H54 (cell line): ENCODE measurements around the gene SBK2.
"Not testable (repeated sequence)": the region's sequence is repeated elsewhere in the genome, so short reads cannot be mapped to it uniquely, and the experiment has no call there.

Experiments
- DNase-seq: peaks from one replicate; pipeline ENCODE4 v3.0.0; 2011; ENCODE audit warnings: low spot score, mixed read lengths; ENCODE audit not compliant: insufficient read length
- FAIRE-seq: peaks from 3 replicates; lab custom pipeline; 2011; peaks lifted over from hg19 to GRCh38; lab: Jason Lieb, UNC
- POLR2A ChIP-seq: IDR thresholded peaks from 2 replicates; pipeline ENCODE4 v1.6.1; 2011; ENCODE audit warnings: low read depth, mild to moderate bottlenecking, low read length

SBK2 gene, protein sequence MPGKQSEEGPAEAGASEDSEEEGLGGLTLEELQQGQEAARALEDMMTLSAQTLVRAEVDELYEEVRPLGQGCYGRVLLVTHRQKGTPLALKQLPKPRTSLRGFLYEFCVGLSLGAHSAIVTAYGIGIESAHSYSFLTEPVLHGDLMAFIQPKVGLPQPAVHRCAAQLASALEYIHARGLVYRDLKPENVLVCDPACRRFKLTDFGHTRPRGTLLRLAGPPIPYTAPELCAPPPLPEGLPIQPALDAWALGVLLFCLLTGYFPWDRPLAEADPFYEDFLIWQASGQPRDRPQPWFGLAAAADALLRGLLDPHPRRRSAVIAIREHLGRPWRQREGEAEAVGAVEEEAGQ

DNA sequence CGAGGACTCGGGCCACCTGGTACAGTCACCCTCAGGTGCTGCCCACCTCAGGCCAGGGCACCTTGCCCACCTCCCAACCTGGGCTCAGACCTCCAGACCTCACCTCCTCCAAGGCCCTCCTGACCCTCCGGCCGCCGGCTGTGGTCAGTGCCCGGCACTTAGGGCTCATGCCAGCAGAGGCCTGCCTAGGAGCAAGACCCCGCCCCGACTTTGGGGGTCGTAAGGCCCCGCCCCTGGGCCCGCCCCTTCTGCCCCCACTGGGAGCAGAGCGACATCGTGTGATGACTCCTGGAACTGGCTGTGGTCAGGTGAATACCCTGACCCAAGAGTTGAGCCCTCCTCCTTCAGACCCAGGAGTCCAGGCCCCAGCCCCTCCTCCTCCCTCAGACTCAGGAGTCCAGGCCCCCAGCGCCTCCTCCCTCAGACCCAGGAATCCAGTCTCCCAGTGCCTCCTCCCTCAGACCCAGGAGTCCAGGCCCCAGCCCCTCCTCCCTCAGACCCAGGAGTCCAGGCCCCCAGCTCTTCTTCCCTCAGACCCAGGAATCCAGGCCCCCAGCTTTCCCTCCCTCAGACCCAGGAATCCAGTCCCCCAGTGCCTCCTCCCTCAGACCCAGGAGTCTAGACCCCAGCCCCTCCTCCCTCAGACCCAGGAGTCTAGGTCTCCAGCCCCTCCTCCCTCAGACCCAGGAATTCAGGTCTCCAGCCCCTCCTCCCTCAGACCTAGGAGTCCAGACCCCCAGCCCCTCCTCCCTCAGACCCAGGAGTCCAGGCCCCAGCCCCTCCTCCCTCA is at the start of gene SBK2:
SBK2 (minus strand) TSS at position 183 of the 790 bp plus-strand sequence. CDS start 839 bp downstream, outside the sequence.
- DNase-seq (no peak), FAIRE-seq (no peak)
- no peak for TF ChIP-seq POLR2A

DNA sequence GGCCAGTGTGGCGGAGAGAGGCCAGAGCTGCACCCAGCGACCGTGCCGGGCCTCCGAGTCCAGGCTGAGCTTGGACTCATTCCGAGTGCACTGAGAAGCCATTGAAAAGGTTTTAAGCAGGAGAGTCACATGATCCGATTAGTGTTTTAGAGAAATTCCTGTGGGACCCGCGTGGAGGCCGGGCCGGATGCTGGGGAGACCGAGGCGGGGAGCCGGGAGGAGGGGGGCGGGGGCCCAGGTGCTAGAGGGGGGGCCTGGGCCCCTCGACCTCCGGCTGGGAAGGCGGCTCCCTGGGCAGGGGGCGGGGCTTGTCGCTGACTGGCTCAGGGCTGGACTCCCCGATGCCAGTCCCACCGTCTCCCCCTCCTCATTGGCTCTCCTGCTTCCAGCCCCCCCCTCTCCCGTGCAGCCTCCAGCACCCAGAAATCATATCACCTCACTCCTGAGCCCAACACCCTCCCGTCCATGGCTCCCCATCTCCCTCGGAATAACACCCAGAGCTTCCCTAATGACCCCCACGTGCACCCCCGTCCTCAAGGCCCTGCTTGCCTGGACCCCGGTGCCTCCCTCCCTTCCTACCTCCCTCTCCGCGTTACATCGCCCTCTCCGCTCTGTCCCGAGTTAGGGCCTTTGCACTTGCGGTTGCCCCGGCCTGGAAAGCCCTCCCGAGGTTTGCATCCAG is 48.9 kb upstream of the SBK2 start:
- DNase-seq (peak; percentile 97), FAIRE-seq (no peak)
- 0 out of 2 replicates have a peak, but pooled peaks have one; percentile 22 for TF ChIP-seq POLR2A

DNA sequence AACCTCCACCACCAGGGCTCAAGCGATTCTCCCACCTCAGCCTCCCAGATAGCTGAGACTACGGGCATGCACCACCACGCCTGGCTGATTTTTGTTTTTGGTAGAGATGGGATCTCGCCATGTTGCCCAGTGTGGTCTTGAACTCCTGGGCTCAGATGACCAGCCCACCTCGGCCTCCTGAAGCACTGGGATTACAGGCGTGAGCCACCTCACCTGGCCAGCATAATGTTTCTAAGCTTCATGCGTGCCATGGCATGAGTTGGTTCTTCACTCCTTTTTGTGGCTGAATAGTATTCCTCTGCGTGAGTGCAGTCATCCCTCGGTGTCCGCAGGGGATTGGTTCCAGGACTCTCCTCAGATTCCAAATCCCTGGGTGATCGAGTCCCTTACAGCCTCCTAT is 47.9 kb upstream of the SBK2 start:
- FAIRE-seq (no peak), DNase-seq (no peak)
- TF ChIP-seq POLR2A, result no peak

GRCh38 chr19:55583897-55584296 is 47.0 kb upstream of the SBK2 start:
- not testable (repeated sequence) for FAIRE-seq, DNase-seq

GRCh38 chr19:55582284-55582683 is 45.4 kb upstream of the SBK2 start:
- FAIRE-seq, result not testable (repeated sequence)

GRCh38 chr19:55581823-55582223 is 44.9 kb upstream of the SBK2 start:
- no peak for TF ChIP-seq POLR2A
- no peak for DNase-seq
- no peak for FAIRE-seq

More at GRCh38 chr19:55582284-55582683, 45.4 kb upstream of the SBK2 start:
- DNase-seq, result not testable (repeated sequence)

DNA sequence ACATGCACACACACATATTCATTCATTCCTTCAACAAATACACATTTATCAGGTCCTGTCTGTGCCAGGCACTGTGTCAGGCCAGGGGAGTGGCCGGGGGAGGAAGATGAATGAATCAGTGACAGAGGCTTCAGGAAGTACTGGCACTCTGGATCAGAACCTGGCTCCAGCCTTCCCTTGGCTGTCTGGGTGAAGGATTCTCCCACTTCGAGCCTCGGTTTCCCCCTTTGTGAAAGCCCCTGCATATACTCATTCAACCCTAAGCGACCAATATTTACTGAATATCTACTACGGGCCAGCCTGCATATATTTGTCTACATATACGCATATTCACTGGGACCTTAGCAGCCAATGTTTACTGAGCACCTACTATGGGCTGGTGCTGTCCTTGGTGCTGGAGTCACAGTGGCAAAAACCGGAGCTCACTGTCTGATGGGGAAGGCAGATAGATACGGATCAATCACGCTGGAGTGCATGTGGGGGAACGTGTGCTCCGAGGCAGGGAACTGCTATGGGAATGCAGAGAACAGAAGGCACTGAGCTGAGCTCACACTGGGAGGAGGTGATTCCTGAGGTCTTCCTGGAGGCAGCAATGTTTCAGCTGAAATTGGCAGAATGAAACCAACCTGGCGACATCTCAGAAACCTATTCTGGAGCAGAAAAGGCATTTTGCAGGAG is 44.4 kb upstream of the SBK2 start:
- no peak for TF ChIP-seq POLR2A
- FAIRE-seq, result no peak
- no peak for DNase-seq

DNA sequence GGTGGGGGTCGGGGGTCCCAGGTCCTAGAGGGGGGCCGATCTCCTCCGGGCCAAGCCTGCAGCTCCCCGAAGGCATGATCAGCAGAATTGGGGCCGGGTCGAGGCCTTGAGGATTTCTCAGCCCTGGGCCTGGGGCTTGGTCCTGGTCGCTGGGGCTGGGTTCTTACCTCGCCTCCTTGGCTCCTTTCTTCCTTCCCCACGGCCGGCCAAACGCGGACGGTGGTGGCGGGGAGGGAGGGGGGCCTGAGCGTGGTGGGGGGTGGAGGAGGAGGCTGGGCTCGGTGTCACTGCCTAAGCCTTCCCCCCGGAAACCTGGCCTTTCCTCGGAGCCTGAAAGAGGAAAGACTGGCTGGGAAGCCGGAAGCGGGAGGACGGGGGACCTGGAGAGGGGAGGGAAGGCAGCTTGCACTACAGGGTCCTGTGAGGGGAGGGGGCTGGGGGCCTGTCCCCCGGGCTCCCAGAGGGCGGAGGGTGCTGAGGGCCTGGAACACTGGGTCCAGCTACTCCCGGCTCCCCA is 43.8 kb upstream of the SBK2 start, which contains the start of gene ZNF579:
ZNF579 (minus strand) TSS at position 221 of the 517 bp plus-strand sequence. CDS start 1,209 bp downstream, outside the sequence.
- peak; percentile 38 for TF ChIP-seq POLR2A
- FAIRE-seq, result no peak
- DNase-seq, result peak; percentile 97

DNA sequence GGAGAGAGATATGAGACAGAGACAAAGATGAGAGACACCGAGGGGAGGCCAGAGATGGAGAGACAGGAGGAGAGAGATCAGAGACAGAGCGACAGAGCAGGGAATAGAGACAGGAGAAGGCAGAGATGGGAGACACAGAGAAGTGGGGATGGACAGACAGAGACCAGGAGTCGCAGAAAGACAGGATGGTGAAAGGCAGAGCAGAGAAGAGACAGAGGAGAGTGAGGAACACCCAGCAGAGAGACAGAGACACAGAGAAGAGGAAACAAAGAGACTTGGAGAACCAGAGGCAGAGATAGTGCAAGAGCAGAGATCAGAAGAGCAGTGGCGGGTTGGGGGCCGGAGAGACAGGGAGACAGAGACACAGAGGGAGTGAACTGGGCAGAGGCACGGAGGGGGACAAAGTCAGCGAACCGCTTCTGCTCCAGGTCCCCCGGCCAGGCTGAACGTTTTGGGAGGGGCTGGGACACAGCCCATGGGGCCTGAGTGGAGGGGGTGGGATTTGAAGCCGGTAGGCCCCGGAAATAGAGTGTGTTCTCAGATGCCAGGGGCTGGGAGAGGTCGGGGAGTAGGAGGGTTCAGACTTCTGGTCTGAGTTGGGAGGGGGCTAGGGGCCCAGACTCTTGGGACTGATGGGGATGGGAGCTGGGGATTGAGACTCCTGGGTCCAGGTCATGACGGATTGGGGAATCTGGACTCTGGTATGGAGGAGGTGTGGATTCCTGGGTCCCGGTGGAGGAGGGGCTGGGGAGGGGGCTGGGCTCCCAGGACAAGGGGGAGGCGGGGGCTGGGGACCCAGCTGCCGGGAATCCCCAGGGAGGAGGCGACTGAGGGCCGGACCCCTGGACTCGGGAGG is 43.1 kb upstream of the SBK2 start:
- peak; percentile 73 for DNase-seq
- FAIRE-seq, result no peak
- peak; percentile 35 for TF ChIP-seq POLR2A

GRCh38 chr19:55578761-55579747 is 42.1 kb upstream of the SBK2 start:
- no peak for TF ChIP-seq POLR2A
- DNase-seq (no peak), FAIRE-seq (no peak)

GRCh38 chr19:55578031-55578760 is 41.3 kb upstream of the SBK2 start:
- no peak for TF ChIP-seq POLR2A
- DNase-seq (no peak), FAIRE-seq (no peak)
